Measurements from ENCODE around the gene PLVAP.
A peak's percentile ranks its signal among the peaks of the same experiment; 100 is the strongest.

PLVAP gene

DNA sequence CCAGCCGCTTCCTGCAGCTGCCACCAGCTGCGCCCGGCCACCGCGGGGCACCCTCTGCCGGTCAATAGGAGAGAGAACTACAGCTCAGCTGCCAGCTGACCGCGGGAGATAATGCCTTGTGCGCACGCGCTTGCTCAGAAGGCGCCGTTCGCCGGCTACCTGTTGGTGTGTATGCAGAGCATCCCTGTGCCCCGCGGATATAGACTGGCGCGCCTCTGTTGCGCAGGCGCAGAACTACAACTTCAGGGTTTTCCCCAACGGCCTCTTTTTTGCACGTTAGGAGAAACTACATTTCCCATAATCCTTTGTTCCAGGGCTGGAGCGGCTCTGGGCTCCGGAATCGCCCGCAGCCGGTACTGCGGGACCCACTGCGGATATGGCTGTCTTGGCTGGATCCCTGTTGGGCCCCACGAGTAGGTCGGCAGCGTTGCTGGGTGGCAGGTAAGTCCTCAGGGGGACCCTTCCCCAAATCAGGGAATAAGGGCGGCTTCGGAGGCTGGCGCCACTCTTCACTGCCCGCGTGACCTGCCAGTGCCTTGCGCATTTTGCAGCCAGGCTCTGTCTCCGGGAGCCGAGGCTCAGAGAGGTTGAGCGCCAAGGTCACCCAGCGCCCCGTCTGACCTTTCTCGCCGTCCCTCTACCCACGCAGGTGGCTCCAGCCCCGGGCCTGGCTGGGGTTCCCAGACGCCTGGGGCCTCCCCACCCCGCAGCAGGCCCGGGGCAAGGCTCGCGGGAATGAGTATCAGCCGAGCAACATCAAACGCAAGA, 71.4 kb downstream of the PLVAP start, which contains the start of gene MRPL34:
Gene MRPL34 (plus strand): TSS at position 356 of the 768 bp plus-strand sequence. CDS start 21 bp downstream, at position 377.
- DNase-seq = peak; percentile 97
- H3K27ac Mint-ChIP-seq = peak within 1 kb of the TSS; percentile 85
- peaks cover 7% of the 10 kb centered on the region for H3K36me3 Mint-ChIP-seq
- peak within 1 kb of the TSS; percentile 89 for H3K4me3 Mint-ChIP-seq
- no peaks in the 10 kb centered on the region for H3K27me3 Mint-ChIP-seq
- H3K4me1 Mint-ChIP-seq = peaks cover 67% of the 10 kb centered on the region
- CTCF ChIA-PET = interaction anchor here (0.6 to 1.3 kb wide), 5 partner anchors 12 to 70 kb away, joined by 3 to 13 read pairs (median 4); no protein-coding TSS in a partner anchor
- H3K9me3 Mint-ChIP-seq = no peaks in the 10 kb centered on the region

DNA sequence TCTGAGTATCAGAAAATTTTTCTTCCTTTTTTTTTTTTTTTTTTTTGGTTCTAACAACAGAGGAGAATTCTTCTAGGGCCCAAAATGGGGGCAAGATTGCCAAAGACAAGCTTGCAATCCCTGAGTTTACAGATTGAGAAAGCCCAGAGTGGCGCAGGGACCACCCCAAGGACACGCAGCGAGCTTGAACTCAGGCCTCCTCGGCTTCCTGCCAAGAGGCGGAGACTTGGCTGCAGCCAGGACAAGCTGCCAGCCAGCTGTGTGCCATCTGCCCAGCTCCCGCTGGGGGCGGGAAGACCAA, 72.0 kb downstream of the PLVAP start:
- CTCF ChIA-PET = interaction anchor here (0.6 to 1.3 kb wide), 5 partner anchors 12 to 69 kb away, joined by 3 to 13 read pairs (median 4); no protein-coding TSS in a partner anchor
- Mint-ChIP-seq H3K27me3 (no peaks in the 10 kb centered on the region), H3K27ac (peak overlapping the region; percentile 85), H3K4me1 (peaks cover 62% of the 10 kb centered on the region), H3K9me3 (no peaks in the 10 kb centered on the region), H3K36me3 (peaks cover 7% of the 10 kb centered on the region), H3K4me3 (peak overlapping the region; percentile 89)
- DNase-seq = no peak

DNA sequence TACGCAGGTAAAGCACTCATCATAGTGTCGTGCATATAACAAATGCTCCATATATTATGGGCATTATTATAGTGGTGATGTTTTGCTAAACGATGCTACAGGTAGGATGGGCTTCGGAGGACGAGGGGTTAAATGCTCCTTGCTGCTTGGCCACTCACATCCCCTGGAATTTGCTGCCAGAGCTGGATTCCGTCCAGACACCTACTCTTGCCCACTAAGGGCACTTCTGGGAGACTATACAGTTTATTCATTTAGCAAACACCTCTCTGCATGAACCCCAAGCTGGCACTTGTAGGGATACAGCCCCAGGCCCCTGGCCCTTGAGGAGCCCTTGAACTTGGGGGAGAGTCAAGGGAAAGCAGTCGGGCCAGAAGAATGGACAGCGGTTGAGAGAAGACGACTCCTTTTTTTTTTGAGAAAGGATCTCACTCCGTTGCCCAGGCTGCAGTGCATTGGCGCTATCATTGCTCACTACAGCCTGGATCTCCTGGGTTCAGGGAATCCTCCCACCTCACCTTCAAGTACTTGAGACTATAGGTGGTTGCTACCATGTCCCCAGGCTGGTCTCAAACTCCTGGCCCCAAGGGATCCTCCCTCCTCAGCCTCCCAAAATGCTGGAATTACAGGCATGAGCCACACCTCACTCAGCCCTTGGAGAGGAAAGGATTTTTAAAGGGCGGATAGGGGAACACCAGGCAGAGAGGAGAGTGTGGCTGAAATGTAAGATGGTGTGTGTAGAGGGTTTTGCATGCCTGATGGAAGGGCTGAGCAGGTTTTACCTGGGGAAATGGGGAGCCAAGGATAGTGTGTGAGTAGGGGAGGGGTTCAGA, 72.5 kb downstream of the PLVAP start:
- Mint-ChIP-seq H3K4me1 (peaks cover 59% of the 10 kb centered on the region), H3K27ac (peak overlapping the region; percentile 85), H3K4me3 (peak overlapping the region; percentile 89), H3K9me3 (no peaks in the 10 kb centered on the region), H3K27me3 (no peaks in the 10 kb centered on the region), H3K36me3 (peaks cover 7% of the 10 kb centered on the region)
- no peak for DNase-seq
- CTCF ChIA-PET = interaction anchor here (0.6 to 1.3 kb wide), 7 partner anchors 11 to 84 kb away, joined by 3 to 13 read pairs (median 3); no protein-coding TSS in a partner anchor

DNA sequence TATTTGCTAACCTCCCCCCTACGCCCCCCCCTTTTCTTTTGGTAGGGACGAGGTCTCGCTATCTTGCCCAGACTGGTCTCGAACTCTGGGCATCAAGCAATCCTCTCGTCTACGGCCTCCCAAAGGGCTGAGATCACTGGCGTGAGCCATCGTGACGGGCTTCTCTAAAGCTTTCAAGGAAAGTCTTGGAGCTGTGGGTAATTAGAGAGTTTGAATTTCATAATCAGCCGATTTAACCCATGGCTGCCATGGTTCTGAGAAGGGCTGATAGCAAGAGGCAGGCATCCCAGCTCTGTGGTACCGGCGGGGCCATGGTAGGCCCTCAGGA, 73.2 kb downstream of the PLVAP start:
- Mint-ChIP-seq H3K4me3 (peak overlapping the region; percentile 69), H3K4me1 (peaks cover 52% of the 10 kb centered on the region), H3K27me3 (no peaks in the 10 kb centered on the region), H3K27ac (peak overlapping the region; percentile 22), H3K36me3 (peaks cover 5% of the 10 kb centered on the region), H3K9me3 (no peaks in the 10 kb centered on the region)
- CTCF ChIA-PET = interaction anchor here (1.0 kb wide), 2 partner anchors 11 to 85 kb away, joined by 3 read pairs; no protein-coding TSS in a partner anchor
- DNase-seq = no peak

DNA sequence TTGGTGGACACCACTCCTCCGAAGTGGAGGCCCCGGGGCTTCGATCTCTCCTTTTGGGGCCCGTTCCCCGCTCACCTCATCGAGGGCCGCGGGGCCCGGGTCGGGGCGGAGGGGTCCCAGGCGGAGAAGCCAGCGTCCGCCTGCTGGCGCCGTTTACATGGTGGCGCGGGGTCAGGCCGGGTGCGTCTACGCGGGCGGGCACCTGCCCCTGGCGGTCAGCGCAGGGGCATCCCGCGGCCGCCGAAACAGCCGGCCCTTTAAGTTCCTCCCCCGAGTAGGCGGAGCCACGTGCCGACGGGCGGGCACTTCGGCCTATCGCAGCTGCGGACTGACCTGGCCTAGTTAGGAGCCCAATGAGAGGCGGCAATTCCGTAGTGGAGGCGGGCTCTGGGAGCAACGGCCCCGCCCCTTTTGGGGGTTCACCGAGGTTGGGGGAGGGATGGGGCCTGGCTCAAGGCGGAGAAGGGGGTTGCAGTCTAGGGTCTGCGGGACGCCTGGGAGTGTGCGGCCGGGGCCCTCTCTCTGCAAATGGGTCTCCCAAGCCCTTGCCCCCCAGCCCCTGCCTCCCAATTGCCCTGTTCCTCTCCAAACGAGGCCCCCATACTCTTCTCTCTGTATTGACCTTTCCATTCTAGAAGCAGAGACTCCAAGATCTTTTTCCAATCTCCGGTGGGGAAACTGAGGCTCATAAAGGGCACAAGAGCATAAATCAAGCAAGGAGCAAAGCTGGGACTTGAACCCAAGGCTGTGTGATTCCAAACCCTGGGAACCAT, 73.8 kb downstream of the PLVAP start, which contains the start of gene ABHD8:
Gene ABHD8 (minus strand): TSS at position 259 of the 773 bp plus-strand sequence. CDS start 1,809 bp downstream, outside the sequence.
- H3K4me1 Mint-ChIP-seq = peaks cover 52% of the 10 kb centered on the region
- no peaks in the 10 kb centered on the region for H3K27me3 Mint-ChIP-seq
- peak within 1 kb of the TSS; percentile 73 for H3K27ac Mint-ChIP-seq
- DNase-seq = peak; percentile 96
- CTCF ChIA-PET = interaction anchor here (1.0 kb wide), 2 partner anchors 11 to 85 kb away, joined by 3 read pairs; no protein-coding TSS in a partner anchor
- H3K36me3 Mint-ChIP-seq = peaks cover 6% of the 10 kb centered on the region
- peaks cover under 1% of the 10 kb centered on the region for H3K9me3 Mint-ChIP-seq
- peak within 1 kb of the TSS; percentile 69 for H3K4me3 Mint-ChIP-seq

DNA sequence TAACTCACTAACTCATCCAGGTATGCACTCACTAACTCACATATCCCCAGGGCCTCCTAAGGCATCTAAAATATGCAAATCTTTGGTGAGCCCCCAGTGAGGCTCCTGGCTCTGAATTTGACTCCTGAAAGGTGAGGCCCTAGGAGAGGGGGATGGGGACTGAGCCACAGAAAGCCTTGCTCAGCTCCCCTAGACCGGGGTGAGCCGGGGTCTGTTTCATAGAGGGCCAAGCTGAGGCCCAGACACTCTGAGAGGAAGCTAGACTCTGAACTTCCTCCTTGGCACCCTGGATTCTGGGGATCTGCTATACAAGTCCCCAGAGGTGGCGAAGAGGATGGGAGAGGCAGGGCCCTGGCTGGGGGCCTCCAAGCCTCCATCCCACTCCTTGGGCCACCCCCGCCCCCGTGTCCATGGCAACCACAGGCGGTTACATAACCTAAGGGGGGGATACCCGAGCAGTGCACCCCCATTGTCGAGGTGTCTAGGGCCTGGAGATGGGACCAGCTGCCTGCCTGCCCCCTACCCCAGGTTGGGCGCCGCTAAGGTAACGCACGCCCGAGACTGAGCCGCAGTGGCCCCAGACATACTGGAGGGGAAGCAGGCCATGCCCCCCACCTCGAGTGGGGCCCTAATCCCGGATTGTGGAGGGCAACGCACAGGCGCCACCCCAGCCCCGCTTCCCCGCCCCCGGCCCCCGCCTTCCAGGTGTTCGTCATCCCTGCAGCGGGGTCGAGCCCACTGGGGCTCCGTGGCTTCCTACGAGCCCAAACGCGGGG, 74.6 kb downstream of the PLVAP start:
- CTCF ChIA-PET = interaction anchor here (1.0 to 1.3 kb wide), 2 partner anchors 10 to 86 kb away, joined by 3 to 7 read pairs; no protein-coding TSS in a partner anchor
- Mint-ChIP-seq H3K9me3 (peaks cover 4% of the 10 kb centered on the region), H3K4me1 (peaks cover 46% of the 10 kb centered on the region), H3K36me3 (peaks cover 7% of the 10 kb centered on the region), H3K27me3 (no peaks in the 10 kb centered on the region), H3K4me3 (peak overlapping the region; percentile 69), H3K27ac (peak overlapping the region; percentile 73)
- DNase-seq = no peak
